Measurements from ENCODE around the gene USP12. TPM values are rescaled to one million over a fixed set of nuclear protein-coding genes. Genes with fewer than 3 reads are reported as not detected.
A peak's percentile ranks its signal among the peaks of the same experiment; 100 is the strongest.

USP12 gene
- total RNA-seq, 1 experiment from 2014 or later = 36.2 TPM

DNA sequence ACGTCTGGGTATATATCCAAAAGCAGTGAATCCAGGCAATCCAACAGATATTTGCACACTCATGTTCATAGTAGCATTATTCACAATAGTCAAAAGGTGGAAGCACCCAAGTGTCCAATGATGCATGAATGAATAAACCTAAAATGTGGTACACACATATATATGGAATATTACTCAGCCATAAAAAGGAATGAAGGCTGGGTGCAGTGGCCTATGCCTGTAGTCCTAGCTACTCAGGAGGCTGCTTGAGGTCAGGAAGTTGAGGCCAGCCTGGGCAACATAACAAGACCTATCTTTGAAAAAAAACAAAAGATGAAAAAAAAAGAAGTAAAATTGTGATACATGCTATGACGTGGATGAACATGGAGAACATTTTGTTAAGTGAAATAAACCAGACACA, 10.4 kb upstream of the USP12 start:
- Histone ChIP-seq H3K4me3 (ENCODE audit: low read depth, low read length) (no peak overlapping the region), H3K27me3 (replicated peaks; ENCODE audit: control insufficient read depth, insufficient read depth, low read length) (no peaks in the 10 kb centered on the region), H3K36me3 (ENCODE audit: control insufficient read depth, insufficient read depth, low read length) (no peaks in the 10 kb centered on the region), H3K9me3 (no peaks in the 10 kb centered on the region), H3K4me1 (peaks cover 4% of the 10 kb centered on the region; the same call in 1 of the 2 replicates)
- Mint-ChIP-seq H3K4me3 (ENCODE audit: unreplicated experiment) (no peak overlapping the region), H3K27me3 (ENCODE audit: insufficient read depth, unreplicated experiment) (no peaks in the 10 kb centered on the region), H3K4me1 (ENCODE audit: low read depth, unreplicated experiment) (peaks cover 18% of the 10 kb centered on the region), H3K27ac (ENCODE audit: unreplicated experiment) (no peak overlapping the region), H3K36me3 (ENCODE audit: insufficient read depth, unreplicated experiment) (no peaks in the 10 kb centered on the region), H3K9me3 (ENCODE audit: unreplicated experiment) (no peaks in the 10 kb centered on the region)
- intact Hi-C loops (cut with micrococcal nuclease; ENCODE audit: unreplicated experiment) = no loop called here
- CTCF ChIA-PET = no interaction called here
- TF ChIP-seq, protein P1, sequence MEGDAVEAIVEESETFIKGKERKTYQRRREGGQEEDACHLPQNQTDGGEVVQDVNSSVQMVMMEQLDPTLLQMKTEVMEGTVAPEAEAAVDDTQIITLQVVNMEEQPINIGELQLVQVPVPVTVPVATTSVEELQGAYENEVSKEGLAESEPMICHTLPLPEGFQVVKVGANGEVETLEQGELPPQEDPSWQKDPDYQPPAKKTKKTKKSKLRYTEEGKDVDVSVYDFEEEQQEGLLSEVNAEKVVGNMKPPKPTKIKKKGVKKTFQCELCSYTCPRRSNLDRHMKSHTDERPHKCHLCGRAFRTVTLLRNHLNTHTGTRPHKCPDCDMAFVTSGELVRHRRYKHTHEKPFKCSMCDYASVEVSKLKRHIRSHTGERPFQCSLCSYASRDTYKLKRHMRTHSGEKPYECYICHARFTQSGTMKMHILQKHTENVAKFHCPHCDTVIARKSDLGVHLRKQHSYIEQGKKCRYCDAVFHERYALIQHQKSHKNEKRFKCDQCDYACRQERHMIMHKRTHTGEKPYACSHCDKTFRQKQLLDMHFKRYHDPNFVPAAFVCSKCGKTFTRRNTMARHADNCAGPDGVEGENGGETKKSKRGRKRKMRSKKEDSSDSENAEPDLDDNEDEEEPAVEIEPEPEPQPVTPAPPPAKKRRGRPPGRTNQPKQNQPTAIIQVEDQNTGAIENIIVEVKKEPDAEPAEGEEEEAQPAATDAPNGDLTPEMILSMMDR (IDR thresholded peaks at IDR 0.05; ENCODE audit: insufficient read depth in 1 of 2, low read depth in 1 of 2, low read length in 1 of 2, severe bottlenecking in 1 of 2, unreplicated experiment in 1 of 2) = no peak
- no TSS peak for BruUV-seq (replicated peaks)
- POLR2A ChIA-PET = no interaction called here
- DNase-seq = no peak

DNA sequence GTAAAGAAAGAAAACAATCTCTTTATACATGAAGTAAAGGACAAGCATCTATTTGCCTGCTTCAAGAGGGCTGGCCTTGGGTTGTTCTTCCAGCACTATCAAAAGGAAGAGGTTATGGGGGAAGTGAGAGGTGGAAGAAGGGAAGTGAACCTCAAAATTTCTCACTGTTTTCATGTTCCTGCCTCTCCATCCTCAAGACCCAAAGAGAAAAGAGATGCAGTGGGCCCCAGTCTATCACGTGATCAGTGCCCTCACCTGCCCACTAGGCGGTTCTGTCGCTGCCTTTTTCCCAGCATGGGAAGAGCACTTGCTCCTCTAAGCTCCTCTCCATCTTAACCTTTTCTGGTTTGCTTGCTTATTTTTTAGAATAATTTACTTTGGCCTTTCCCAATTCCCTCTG, 6.2 kb upstream of the USP12 start:
- Histone ChIP-seq H3K4me3 (ENCODE audit: low read depth, low read length) (no peak overlapping the region), H3K36me3 (ENCODE audit: control insufficient read depth, insufficient read depth, low read length) (no peaks in the 10 kb centered on the region), H3K27me3 (replicated peaks; ENCODE audit: control insufficient read depth, insufficient read depth, low read length) (no peaks in the 10 kb centered on the region), H3K9me3 (no peaks in the 10 kb centered on the region), H3K4me1 (peaks cover 6% of the 10 kb centered on the region; the same call in 1 of the 2 replicates)
- BruUV-seq (replicated peaks) = no TSS peak
- Mint-ChIP-seq H3K9me3 (ENCODE audit: unreplicated experiment) (no peaks in the 10 kb centered on the region), H3K4me3 (ENCODE audit: unreplicated experiment) (no peak overlapping the region), H3K27ac (ENCODE audit: unreplicated experiment) (no peak overlapping the region), H3K4me1 (ENCODE audit: low read depth, unreplicated experiment) (peaks cover 21% of the 10 kb centered on the region), H3K27me3 (ENCODE audit: insufficient read depth, unreplicated experiment) (no peaks in the 10 kb centered on the region), H3K36me3 (ENCODE audit: insufficient read depth, unreplicated experiment) (no peaks in the 10 kb centered on the region)
- ChIA-PET POLR2A (interaction anchor here (0.6 kb wide), 1 partner anchor 231 kb away, joined by 4 read pairs; no protein-coding TSS in a partner anchor), CTCF (interaction anchor here (1.4 kb wide), 1 partner anchor 184 kb away, joined by 3 read pairs; no protein-coding TSS in a partner anchor)
- peak in 1 of 2 experiments; percentile 40 for DNase-seq
- TF ChIP-seq, protein P1 (IDR thresholded peaks at IDR 0.05; ENCODE audit: insufficient read depth in 1 of 2, low read depth in 1 of 2, low read length in 1 of 2, severe bottlenecking in 1 of 2, unreplicated experiment in 1 of 2) = peak; percentile 32 to 42
- intact Hi-C loops (cut with micrococcal nuclease; ENCODE audit: unreplicated experiment) = no loop called here

DNA sequence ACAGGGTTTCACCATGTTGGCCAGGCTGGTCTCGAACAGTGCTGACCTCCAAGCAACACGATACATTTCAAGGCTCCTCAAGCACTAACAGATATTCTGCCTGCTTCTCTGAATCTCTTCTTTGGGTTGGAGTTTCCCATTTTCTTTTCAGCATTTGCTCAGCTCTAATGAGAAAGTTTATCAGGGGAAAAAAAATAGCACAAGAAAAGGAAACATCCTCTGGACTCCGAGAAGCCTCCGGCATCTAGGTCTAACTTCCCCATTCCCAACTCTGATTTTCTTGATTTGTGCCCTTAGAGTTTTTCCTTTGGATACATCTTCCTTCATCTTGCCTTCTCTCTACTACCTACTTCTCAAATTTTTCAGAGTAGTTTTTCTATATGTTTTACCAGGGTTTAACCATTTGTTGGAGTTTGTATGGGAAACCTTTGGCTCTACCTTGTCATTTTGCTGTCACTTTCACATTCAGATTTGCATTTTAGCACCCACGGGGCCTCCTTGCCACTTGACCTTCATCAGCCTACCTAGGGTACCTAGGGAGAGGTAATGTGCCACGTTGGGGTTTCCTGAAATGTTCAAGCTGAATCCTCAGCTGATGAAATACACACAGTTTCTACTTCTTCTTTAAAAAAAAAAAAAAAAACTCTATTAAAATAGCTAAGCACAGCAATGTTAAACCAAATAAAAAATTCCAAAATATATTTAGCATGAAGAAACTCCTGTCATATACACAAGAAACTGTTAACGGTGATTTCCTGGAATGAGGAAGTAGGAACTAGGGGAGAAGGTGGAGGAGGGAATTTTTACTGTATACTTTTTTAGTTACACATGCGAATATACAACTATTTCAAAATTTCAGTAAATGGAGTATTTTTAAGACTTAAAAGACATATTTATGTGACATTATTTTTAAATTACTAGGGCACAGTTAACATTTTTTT, 5.1 kb upstream of the USP12 start:
- Histone ChIP-seq H3K27me3 (replicated peaks; ENCODE audit: control insufficient read depth, insufficient read depth, low read length) (no peaks in the 10 kb centered on the region), H3K9me3 (no peaks in the 10 kb centered on the region), H3K4me1 (peaks cover 6% of the 10 kb centered on the region; the same call in 1 of the 2 replicates), H3K36me3 (ENCODE audit: control insufficient read depth, insufficient read depth, low read length) (no peaks in the 10 kb centered on the region), H3K4me3 (ENCODE audit: low read depth, low read length) (no peak overlapping the region)
- H3K36me3 Mint-ChIP-seq (ENCODE audit: insufficient read depth, unreplicated experiment) = no peaks in the 10 kb centered on the region
- DNase-seq = no peak
- no peak overlapping the region for H3K4me3 Mint-ChIP-seq (ENCODE audit: unreplicated experiment)
- TF ChIP-seq, protein P1 (IDR thresholded peaks at IDR 0.05; ENCODE audit: insufficient read depth in 1 of 2, low read depth in 1 of 2, low read length in 1 of 2, severe bottlenecking in 1 of 2, unreplicated experiment in 1 of 2) = no peak
- BruUV-seq (replicated peaks) = no TSS peak
- ChIA-PET POLR2A (no interaction called here), CTCF (no interaction called here)
- H3K9me3 Mint-ChIP-seq (ENCODE audit: unreplicated experiment) = no peaks in the 10 kb centered on the region
- peaks cover 26% of the 10 kb centered on the region for H3K4me1 Mint-ChIP-seq (ENCODE audit: low read depth, unreplicated experiment)
- H3K27ac Mint-ChIP-seq (ENCODE audit: unreplicated experiment) = no peak overlapping the region
- no peaks in the 10 kb centered on the region for H3K27me3 Mint-ChIP-seq (ENCODE audit: insufficient read depth, unreplicated experiment)
- intact Hi-C loops (cut with micrococcal nuclease; ENCODE audit: unreplicated experiment) = no loop called here
